DMS79 treated with DMSO at 0.1 percent for 48 hours (cell line): ENCODE results near the gene DARS2.
A peak's percentile ranks its signal among the peaks of the same experiment; 100 is the strongest.
"Not testable (repeated sequence)": the region's sequence is repeated elsewhere in the genome, so short reads cannot be mapped to it uniquely, and the experiment has no call there.

Experiments used
- DNase-seq: peaks from one replicate; lab custom pipeline; 2025; lab: John Stamatoyannopoulos, UW

DARS2 gene, protein sequence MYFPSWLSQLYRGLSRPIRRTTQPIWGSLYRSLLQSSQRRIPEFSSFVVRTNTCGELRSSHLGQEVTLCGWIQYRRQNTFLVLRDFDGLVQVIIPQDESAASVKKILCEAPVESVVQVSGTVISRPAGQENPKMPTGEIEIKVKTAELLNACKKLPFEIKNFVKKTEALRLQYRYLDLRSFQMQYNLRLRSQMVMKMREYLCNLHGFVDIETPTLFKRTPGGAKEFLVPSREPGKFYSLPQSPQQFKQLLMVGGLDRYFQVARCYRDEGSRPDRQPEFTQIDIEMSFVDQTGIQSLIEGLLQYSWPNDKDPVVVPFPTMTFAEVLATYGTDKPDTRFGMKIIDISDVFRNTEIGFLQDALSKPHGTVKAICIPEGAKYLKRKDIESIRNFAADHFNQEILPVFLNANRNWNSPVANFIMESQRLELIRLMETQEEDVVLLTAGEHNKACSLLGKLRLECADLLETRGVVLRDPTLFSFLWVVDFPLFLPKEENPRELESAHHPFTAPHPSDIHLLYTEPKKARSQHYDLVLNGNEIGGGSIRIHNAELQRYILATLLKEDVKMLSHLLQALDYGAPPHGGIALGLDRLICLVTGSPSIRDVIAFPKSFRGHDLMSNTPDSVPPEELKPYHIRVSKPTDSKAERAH

DNA sequence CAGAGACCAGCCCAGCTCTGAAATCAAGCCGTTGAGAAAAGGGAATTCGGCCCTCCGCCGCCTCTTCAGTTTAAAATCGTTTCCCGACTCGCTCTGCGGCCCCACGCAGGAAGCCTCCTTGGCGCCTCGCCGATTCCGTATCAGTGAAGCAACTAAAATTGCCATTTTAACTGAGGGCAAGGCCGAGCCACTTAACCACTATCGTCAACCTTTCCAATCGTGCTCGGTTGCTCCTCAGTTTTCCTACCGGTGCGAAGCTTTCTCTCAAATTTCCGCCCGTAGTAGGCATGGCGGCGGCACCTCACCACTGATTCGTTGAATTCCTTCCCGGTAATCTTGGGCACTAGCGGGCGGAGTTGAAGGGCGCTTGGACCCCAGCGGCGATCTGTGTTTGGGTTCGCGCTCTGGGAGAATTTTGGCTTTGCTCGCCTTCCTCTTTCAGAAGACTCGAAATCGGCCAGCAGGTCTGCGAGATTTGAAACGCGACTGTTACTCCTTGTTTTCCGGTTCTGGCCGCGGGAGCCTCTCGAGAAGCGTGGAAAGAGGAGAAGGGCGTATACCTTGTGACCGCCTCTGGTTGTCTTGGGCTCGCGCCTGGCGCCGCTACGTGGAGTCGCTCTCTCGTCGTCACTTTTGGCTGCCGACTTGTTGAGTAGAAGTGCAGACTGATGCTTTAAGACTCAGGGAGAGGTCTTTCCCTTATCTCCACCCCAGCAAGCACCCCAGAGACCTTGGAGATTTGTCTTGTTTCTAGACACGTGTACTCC, at the start of gene DARS2, which contains the start of gene CENPL:
TSS of gene DARS2 (plus strand) at position 359 of the 767 bp plus-strand sequence. CDS start 557 bp downstream, outside the sequence.
TSS of gene CENPL (minus strand) at position 569 of the 767 bp plus-strand sequence. CDS start 13,584 bp downstream, outside the sequence.
- peak; percentile 98 for DNase-seq

DNA sequence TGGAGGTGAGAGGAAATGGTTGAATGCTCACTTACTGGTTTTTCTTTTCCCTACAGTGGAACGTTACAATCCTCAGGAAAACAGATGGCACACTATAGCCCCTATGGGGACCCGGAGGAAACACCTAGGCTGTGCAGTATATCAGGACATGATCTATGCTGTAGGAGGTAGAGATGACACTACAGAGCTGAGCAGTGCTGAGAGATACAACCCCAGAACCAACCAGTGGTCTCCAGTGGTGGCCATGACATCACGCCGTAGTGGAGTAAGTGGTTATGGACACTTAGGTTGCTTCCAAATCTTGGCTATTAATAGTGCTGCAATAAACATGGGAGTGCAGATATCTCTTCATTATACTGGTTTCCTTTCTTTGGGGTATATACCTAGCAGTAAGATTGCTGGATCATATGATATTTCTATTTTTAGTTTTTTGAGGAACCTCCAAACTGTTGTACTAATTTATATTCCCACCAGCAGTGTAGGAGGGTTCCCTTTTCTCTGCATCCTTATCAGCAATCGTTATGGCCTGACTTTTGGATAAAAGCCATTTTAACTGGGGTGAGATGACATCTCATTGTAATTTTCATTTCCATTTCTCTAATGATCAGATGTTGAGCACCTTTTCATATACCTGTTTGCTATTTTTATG, 48.8 kb upstream of the DARS2 start:
- no peak for DNase-seq

DNA sequence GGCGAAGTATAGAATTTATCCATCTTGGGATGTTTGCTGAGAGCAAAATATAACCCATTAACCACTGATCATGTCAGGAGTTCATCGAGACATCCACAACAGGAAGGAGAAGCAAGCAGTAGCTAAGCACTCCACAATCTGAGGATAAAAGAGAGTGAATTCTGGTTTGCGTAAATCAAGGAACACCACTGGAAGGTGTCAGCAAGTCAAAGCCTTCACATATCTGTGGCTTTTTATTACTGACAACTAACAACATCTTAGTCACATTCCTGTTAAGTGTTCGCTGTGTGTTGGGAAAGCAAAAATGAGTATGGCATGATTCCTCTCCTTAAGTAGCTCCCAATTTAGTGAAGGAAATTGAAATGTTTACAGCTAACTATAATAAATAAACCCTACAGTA, 44.5 kb upstream of the DARS2 start:
- no peak for DNase-seq

DNA sequence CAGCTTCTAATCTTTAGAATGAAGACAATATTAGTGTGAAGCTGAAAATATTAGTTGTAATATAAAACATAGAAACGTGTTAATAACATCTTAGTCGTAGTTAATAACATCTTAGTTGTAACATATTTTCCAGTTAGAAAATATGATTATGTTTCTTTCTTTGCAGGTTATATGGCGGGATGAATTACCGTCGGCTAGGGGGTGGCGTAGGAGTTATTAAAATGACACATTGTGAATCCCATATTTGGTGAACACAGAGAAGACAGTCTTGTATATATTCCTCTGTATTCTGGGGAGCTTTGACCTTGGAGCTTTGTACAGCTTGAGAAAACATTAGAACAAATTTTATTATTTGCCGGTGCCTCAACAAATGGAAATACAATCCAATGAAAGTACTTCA, 39.5 kb upstream of the DARS2 start:
- DNase-seq = no peak

DNA sequence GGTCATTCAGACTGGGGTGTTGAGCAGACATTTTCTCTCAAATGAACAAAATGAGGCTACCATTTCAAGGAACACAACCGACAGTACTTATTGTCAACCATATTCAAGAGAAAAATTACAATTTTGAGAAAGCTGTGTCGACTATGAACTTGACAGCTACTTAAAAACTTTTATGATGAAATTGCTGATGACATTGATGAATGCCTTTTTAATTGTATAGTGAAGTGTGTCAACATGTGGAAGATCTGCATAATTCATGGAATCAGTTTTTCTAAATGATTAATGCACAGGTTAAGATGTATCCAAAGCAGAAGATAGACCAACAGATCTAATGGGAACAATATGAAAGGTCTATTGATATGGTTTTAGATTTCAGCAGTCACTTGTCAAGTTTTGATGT, 34.6 kb upstream of the DARS2 start:
- no peak for DNase-seq

DNA sequence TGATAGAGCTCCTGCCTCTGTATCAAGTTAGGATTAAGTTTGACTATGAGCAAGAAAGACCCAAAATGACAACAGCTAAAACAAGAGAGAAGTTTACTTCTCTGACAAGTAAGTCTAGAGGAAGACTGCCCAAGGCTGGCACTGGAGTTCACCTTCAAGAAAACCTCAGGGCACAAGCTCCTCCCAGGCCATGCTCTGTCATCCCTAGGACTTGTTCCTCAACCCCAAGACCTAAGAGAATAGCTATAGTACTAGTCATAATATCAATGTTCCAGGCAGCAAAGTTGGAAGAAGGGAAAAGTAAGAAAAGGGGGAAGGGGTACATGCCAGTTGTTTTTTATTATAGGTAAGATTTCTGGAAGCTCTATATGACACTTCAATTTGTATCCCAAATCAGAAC, 26.4 kb upstream of the DARS2 start:
- no peak for DNase-seq

DNA sequence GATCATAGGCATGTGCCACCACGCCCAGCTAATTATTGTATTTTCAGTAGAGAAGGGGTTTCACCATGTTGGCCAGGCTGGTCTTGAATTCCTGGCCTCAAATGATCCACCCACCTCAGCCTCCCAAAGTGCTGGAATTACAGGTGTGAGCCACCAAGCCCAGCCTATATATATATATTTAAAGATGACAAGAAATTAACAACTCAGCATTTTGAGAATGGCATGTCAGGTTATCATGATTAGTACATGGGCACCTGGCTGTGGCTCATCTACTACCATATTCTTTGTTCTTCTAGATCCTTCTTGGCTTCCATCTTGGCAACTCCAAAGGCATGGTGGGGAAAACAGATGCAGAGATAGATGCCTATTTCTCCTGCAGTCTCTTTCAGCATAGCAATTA, 24.5 kb upstream of the DARS2 start:
- DNase-seq = not testable (repeated sequence)

DNA sequence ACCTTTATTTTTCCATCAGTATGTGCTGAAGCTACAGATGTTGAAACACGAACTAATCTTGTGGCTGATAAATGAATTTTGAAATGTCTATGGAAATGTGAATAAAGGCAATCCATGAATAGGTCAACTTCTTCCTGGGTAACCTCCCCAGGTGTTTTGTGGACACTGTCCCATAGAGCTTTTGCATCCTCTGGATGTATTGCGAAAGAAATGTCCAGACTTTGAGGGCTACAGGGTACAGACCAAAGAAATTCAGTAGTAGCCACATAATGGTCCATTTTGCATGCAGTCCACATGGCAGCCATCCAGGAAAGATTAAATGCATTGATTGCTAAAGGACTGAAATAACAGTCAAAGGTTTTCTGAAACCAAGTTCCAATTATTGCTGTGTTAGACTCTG, 21.5 kb upstream of the DARS2 start:
- no peak for DNase-seq

DNA sequence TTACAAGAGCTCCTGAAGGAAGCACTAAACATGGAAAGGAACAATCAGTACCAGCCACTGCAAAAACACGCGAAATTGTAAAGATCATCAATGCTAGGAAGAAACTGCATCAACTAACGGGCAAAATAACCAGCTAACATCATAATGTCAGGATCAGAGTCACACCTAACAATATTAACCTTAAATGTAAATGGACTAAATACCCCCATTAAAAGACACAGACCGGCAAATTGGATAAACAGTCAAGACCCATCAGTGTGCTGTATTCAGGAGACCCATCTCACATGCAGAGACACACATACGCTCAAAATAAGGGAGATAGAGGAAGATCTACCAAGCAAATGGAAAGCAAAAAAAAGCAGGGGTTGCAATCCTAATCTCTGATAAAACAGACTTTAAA, 10.8 kb upstream of the DARS2 start:
- DNase-seq = not testable (repeated sequence)

DNA sequence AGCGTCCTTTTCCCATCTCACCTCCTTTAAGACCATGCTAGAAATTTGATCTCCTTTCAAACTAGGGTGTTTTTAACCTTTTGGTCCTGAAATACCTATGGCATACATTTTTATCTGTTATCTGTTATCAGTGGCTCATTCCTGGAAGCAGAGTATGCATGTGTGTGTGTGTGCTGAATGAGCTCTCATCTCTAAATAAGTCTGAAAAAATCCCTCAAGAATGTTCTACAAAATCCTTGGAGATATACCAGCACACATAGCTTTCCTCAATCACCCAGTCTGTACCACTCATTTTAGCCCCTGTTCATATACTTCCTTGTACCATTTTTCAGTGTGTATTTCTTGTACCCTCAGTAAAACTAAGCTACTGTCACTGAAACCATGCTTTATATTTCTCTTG, 6.0 kb upstream of the DARS2 start:
- no peak for DNase-seq

DNA sequence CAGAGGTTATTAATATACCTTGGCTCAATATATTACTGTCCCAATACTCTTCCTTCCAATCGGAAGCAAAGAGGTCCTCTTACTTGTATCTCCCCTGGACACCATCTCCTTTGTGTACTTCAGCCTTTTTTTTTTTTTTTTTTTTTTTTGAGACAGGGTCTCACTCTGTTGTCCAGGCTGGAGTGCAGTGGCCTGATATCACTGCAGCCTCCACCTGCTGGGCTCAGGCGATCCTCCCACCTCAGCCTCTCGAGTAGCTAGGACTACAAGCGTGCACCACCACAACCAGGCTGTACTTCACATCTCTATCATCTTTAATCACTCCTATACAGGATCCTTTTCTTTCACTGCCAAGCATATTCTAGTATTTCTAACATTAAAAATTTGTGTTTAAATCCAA, 2.8 kb upstream of the DARS2 start:
- no peak for DNase-seq

DNA sequence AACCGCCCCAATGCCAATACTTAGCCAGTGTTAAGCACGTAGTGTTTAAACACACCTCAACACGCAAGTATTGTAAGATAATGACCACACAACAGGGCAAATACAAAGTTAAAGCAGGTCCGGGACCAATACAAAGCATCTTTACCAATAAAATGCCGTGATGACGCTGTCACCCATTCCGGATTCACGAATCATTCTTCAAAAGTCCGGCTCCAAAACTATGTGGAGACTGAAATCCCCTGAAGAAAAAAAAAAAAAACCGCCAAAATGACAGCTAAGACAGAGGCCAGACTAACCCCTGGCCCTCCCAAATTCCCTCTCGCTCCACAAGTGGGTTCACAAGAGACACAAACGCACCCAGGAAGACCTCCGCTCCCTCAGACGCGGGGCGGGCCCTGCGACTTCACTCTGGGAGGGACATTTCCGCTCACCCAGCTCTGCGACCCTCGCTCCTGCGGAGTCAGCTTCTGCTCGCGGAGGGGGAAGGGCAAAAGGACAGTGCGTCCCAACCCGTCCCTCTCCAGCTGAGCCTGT, 625 bp upstream of the DARS2 start:
- peak; percentile 32 for DNase-seq

DNA sequence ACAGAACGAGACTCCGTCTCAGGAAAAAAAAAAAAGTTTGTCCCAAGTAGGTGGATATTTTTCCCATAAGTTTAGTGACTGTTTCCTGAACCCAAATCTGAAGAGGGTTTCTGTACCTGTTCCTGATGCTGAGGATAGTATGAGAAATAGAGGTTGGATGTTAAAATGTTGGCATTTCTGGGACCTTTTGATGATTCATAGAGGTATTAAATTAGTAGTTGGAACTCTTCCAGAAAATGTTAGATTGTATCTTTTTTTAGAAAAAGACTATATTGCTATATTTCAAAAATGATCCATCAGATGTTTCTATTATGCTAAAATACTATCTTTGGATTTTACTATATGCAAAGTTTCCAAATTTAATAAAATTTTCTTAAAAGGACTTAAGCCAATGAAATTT, 3.1 kb downstream of the DARS2 start:
- DNase-seq = no peak

DNA sequence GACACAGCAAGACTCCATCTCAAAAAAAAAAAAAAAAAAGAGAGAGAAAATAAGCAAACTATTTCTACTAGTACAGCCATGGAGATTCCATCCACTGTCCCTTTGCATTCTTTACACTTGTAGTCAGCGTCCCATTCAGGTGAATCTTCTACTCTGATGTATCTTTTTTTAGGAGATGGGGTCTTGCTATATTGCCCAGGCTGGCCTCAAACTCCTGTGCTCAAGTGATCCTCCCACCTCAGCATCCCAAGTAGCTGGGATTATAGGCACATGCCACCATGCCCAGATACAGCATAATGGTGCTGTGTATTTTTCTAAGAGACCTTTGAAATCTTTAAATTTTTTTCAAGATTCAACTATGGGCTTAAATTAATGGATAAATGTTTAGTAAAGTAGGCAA, 8.3 kb downstream of the DARS2 start:
- no peak for DNase-seq

DNA sequence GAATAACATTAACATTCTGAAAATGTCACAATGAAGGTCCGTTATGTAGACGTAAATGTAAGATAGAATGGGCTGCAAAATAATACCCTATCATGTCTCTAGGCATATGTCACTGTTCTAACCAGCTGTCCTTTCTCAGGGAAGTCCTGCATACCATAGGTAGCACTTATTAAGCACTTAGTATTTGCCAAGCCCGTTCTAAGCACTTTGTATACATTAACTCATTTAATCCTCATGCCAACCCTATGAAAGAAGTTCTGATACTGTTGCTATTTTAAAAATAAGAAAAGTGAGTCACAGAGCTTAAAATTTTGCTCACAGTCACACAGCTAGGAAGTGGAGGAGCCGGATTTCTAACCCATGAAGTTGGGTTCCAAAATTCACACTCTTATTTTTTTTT, 27.6 kb downstream of the DARS2 start:
- no peak for DNase-seq

DNA sequence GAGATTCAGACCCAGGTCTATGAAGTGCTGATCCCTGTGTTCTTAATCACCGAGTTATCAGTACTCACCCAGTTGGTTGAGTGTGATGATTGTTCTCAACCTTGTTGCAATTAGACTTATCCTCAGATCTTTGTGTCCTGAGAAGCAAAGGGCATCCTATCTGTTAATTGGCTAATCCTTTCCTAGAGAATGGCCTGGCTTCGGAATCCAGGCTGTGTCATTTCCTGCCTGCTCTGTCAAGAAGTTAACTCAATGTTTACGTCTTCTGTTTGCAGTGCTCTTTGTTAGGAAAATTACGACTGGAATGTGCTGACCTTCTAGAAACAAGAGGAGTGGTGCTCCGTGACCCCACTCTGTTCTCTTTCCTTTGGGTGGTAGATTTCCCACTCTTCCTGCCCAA, 28.6 kb downstream of the DARS2 start:
- DNase-seq = no peak

DNA sequence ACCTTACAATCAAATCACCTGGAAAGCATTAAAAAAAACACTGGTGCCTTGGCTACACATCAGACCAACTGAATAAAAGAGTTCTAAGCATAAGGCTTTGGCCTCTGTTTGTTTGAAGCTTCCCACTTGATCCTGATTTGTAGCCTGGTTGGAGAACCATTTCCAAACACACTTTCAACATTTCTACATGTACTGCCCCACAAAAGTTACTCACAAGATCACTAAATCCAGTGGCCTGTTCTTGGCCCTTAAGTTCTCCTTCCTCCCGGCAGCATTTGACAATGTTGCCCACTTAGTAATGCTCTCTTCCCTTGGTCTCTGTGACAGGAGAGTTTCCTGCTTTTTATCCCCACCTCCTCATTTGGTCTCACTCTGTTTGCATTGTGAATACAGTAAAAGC, 31.5 kb downstream of the DARS2 start:
- DNase-seq = no peak

DNA sequence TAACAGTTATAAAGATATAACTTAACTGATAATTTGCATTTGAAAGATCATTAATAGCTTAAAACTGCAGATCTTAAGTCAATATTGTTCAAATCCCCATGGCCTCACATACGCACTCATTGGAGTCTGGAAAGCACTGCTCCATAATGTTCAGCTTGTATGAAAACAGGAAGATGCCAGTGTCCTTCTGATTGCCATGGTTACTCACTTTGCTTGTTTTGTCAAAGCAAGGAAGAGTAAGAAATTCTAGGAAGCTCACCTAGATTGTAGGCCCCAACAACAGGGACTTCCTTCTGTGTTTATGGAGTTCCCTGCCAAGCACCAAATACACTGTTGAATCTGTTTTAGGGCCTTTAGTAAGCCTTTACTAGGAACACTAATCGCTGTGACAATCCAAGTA, 32.4 kb downstream of the DARS2 start:
- no peak for DNase-seq

DNA sequence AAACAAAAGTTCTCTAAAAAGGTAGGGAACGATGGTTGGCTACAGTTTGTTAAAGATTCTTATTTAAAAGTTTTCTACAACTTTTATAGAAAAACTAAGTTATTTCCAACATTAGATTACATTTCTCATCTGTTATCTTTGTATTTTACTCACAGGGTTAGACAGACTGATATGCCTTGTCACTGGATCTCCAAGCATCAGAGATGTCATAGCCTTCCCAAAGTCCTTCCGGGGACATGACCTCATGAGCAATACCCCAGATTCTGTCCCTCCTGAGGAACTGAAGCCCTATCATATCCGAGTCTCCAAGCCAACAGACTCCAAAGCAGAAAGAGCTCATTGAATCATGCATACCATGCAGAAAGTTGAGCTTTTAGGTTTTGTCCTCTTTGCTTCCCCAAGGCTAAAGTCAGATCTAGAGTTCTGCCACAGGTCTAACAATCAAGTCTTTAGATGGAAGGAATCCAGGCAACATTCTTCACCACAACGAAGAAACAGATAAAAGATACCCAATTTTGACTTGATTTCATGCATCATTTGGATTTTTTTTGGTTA, 33.0 kb downstream of the DARS2 start:
- no peak for DNase-seq

DNA sequence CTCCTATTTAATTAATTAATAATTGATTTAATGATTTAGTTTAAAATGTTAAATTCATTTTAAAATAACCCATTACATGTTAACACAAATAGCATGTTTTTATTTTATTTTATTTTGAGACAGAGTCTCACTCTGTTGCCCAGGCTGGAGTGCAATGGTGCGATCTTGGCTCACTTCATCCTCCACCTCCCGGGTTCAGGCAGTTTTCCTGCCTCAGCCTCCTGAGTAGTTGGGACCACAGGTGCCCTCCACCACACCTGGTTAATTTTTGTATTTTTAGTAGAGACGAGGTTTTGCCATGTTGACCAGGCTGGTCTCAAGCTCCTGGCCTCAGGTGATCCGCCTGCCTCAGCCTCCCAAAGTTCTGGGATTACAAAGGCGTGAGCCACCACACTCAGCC, 35.1 kb downstream of the DARS2 start:
- DNase-seq = not testable (repeated sequence)

DNA sequence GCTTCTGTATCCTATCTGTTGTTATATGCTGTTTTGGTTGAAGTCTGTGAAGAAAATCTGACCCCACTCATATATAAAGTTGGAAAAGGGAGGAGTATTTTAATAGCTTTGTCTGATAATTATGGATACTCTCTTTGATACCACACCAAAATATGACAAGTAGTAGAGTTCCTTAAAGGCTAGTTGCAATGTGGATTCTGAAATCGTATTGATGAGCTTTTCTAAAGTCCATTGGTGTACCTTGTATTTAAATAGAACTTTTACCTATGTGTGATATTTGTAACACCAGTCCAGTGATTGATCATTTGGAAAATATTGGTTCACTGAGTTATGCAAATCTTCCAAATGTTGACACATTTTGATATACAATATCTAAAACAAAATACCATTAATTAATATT, 35.6 kb downstream of the DARS2 start:
- DNase-seq = no peak

DNA sequence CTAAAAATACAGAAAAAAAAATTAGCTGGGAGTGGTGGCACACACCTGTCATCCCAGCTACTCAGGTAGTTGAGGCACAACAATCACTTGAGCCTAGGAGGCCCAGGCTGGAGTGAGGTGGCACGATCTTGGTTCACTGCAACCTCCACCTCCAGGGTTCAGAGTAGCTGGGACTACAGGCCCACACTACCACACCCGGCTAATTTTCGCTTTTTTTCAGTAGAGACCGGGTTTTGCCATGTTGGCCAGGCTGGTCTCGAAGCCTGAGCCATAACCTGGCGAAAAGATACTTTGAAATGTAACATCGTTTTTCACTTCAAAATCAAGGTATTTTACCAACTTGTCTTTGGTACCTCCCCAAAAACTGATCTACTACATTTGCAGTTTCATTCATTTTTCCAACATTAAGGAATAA, 37.3 kb downstream of the DARS2 start:
- DNase-seq = no peak
